ENCODE measurements around the gene HDHD2.

The HDHD2 gene

DNA sequence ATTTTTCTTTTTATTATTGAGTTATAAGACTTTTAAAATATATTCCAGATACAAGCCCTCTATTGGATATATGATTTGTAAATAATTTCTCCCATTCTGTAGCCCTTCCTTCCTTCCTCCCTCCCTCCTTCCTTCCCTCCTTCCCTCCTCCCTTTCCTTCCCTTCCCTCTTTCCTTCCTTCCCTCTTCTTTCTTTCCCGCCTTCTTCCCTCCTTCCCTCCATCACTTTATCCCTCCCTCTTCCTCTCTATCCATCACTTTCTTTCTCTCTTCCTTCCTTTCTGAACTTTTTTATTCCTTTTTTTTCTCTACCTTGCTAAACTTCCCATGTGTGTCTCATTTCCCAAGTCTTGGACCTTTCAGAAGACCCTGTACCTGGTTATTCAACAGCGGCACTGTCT lies 69.4 kb downstream of the HDHD2 start:
- in situ Hi-C loops (cut with MboI; ENCODE audit: low sequenced_read_pairs, unreplicated experiment), result no loop called here
- no peak for DNase-seq (ENCODE audit: low spot score)
- TF ChIP-seq, protein P1, sequence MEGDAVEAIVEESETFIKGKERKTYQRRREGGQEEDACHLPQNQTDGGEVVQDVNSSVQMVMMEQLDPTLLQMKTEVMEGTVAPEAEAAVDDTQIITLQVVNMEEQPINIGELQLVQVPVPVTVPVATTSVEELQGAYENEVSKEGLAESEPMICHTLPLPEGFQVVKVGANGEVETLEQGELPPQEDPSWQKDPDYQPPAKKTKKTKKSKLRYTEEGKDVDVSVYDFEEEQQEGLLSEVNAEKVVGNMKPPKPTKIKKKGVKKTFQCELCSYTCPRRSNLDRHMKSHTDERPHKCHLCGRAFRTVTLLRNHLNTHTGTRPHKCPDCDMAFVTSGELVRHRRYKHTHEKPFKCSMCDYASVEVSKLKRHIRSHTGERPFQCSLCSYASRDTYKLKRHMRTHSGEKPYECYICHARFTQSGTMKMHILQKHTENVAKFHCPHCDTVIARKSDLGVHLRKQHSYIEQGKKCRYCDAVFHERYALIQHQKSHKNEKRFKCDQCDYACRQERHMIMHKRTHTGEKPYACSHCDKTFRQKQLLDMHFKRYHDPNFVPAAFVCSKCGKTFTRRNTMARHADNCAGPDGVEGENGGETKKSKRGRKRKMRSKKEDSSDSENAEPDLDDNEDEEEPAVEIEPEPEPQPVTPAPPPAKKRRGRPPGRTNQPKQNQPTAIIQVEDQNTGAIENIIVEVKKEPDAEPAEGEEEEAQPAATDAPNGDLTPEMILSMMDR (IDR thresholded peaks at IDR 0.05; ENCODE audit: borderline replicate concordance, control extremely low read depth, extremely low read depth, insufficient read depth, missing control alignments), result no peak

DNA sequence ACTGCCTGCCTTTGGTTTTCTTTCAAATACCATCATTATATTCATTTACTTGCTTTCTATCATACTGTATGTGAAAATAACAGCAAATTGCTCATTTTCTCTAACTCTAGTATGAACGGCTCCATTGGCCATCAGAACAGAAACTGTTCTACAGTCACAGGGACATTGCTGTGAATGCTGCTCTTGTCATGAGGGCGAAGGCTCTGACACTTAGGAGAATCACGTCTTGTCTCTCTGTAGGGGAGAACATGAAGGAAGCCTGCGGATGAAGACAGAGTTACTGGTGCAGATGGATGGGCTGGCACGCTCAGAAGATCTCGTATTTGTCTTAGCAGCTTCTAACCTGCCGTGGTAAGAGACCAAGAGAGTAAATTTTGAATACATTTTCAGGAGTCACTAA lies 73.2 kb downstream of the HDHD2 start:
- in situ Hi-C loops (cut with MboI; ENCODE audit: low sequenced_read_pairs, unreplicated experiment), result no loop called here
- TF ChIP-seq, protein P1 (IDR thresholded peaks at IDR 0.05; ENCODE audit: borderline replicate concordance, control extremely low read depth, extremely low read depth, insufficient read depth, missing control alignments), result no peak

DNA sequence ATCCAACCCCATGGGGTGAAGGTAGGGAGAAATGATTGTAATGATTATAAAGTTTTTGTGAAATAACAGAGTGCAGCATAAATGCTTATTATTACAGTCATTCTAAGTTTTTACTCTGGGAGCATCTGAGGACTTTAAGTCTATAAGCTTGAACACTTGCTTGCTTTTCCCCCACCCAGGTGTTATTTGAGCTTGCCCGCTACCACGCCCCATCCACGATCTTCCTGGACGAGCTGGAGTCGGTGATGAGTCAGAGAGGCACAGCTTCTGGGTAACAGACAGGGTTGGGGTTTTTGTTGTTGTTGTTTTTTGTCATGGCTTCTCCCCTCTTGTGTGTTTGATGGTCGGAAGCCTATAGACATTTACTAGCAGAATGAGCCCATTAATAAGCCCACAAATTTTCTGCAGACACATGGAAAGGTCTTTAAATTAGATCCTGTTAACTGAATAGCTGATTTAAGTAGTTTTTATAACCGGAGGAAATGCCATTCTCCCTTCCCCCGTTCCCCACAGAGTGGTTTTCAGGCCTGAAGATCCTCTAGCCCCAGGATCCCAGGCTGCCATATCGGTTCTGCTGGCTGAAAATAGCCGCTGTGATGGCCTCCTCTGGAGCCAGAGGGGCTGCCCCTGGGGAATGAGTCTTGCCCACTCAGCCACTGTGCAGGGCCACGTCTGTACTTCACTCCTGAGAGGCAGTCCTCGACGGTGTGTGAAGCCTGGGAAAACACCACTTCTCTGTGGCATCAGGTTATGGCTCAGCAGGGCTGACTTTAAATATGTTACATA lies 75.0 kb downstream of the HDHD2 start:
- TF ChIP-seq, protein P1 (IDR thresholded peaks at IDR 0.05; ENCODE audit: borderline replicate concordance, control extremely low read depth, extremely low read depth, insufficient read depth, missing control alignments), result no peak
- DNase-seq (ENCODE audit: low spot score), result no peak
- in situ Hi-C loops (cut with MboI; ENCODE audit: low sequenced_read_pairs, unreplicated experiment), result no loop called here

More for the DNA sequence above, 73.2 kb downstream of the HDHD2 start:
- DNase-seq (ENCODE audit: low spot score), result no peak

DNA sequence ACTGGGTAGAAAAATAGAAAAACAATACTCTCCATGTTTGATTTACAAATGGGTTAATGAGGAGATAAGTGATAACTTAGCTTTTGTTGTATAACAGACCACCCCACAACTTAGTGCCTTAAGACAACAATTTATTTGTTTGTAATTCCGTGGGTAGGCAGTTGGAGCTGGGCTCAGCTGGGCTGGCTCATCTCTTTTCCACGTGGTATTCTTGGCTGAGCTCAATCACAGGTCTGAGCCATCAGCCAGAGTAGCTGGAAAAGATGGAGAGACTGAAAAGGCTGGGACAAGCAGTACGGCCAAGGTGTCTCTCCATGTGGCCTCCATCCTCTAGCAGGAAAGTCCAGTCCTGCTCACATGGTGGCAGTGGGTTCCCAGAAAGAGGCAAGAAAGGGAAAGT lies 82.7 kb downstream of the HDHD2 start:
- DNase-seq (ENCODE audit: low spot score), result no peak
- in situ Hi-C loops (cut with MboI; ENCODE audit: low sequenced_read_pairs, unreplicated experiment), result no loop called here
- TF ChIP-seq, protein P1 (IDR thresholded peaks at IDR 0.05; ENCODE audit: borderline replicate concordance, control extremely low read depth, extremely low read depth, insufficient read depth, missing control alignments), result no peak

DNA sequence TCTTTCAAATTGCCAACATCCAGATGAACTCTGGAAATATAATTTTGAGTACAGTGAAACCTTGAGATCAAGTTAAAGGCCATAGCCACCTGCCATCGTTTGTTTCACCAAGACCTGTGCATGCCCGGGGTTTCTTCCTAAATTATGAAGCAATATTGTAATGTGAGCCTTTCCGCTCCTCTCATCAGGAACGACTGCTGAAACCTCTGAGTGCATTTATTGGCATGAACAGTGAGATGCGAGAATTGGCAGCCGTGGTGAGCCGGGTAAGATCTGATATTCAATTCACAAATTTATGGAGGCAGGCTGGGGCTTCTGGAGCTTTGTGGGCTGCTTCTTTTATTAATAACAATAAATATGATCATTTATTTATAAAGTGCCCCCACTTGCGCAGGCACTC lies 87.2 kb downstream of the HDHD2 start:
- in situ Hi-C loops (cut with MboI; ENCODE audit: low sequenced_read_pairs, unreplicated experiment), result no loop called here
- TF ChIP-seq, protein P1 (IDR thresholded peaks at IDR 0.05; ENCODE audit: borderline replicate concordance, control extremely low read depth, extremely low read depth, insufficient read depth, missing control alignments), result no peak
- no peak for DNase-seq (ENCODE audit: low spot score)

DNA sequence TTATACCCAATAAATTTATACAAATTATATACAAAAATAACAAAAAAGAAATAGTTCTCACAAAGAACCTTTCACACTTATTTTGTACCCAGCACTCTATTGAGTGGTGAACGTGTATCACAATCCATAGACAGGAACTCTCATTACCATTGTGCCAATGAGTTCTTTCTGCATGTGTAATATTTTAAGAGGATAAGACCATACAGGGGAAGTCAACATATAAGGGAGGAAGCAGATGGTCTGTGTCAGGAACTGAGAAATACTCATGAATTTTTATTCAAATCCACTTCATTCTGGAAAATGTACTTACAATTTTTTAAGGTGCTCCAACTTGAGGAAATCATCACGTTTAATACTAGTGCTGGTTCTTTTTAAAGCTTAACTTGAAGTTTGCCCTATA lies 87.8 kb downstream of the HDHD2 start:
- DNase-seq (ENCODE audit: low spot score), result no peak
- in situ Hi-C loops (cut with MboI; ENCODE audit: low sequenced_read_pairs, unreplicated experiment), result no loop called here
- TF ChIP-seq, protein P1 (IDR thresholded peaks at IDR 0.05; ENCODE audit: borderline replicate concordance, control extremely low read depth, extremely low read depth, insufficient read depth, missing control alignments), result no peak

All from GM13976 (cell line).